ENCODE results near the gene PAK2. TPM values are rescaled to one million over a fixed set of nuclear protein-coding genes. Genes with fewer than 3 reads are reported as not detected.

PAK2 gene
- total and polyA plus RNA-seq, 9 of the 15 experiments (the other 6 are each of a cell fraction or from before 2014, with no cell fraction given) = 13.2 to 72.4 (median 35.7) TPM

DNA sequence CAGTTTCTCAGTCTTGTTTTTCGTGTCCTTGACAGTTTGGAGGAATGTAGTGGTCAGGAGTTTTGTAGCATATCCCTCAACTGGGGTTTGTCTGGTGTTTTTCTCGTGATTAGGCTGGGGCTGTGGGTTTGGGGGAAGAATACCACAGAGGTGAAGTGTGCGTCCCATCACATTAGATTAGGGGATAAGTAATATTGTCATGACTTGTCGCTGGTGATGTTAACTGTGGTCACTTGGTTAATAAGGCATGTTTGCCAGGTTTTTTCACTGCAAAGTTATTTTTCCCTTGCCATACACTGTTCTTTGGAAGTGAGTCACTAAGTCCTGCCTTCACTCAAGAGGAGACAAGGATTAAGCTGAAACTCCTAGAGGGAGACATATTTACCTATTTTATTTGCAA, 39.1 kb downstream of the PAK2 start:
- Histone ChIP-seq H3K4me3 (no peak overlapping the region), H3K79me2 (ENCODE audit: control insufficient read depth, insufficient read depth, low read length) (peaks cover 78% of the 10 kb centered on the region), H2AFZ (ENCODE audit: low read depth, low read length) (no peak overlapping the region), H3K9ac (ENCODE audit: insufficient read depth in 1 of 2, low read depth in 2 of 2, low read length in 2 of 2) (no peak overlapping the region), H4K20me1 (replicated peaks; ENCODE audit: control insufficient read depth, insufficient read depth, low read length) (no peaks in the 10 kb centered on the region), H3K27ac (ENCODE audit: extremely low read depth, low read depth, low read length) (no peak overlapping the region), H3K9me1 (ENCODE audit: control insufficient read depth, insufficient read depth, low read length) (no peaks in the 10 kb centered on the region), H3K9me3 (replicated peaks; ENCODE audit: control insufficient read depth, insufficient read depth, low read depth, low read length) (peaks cover 14% of the 10 kb centered on the region), H3K27me3 (ENCODE audit: control insufficient read depth in 2 of 2, insufficient read depth in 2 of 2, low read length in 2 of 2) (no peaks in the 10 kb centered on the region), H3K4me1 (replicated peaks in 1 of 2; ENCODE audit: control insufficient read depth in 2 of 2, insufficient read depth in 2 of 2, low read length in 2 of 2) (no peaks in the 10 kb centered on the region), H3K4me2 (ENCODE audit: insufficient read depth, low read length) (no peak overlapping the region), H3K36me3 (ENCODE audit: control insufficient read depth, insufficient read depth, low read length) (peaks cover 42% of the 10 kb centered on the region)
- intact Hi-C loops (cut with micrococcal nuclease) (no loop called here), in situ Hi-C loops (cut with MboI) (no loop called here)
- CTCF ChIA-PET (ENCODE audit: low intra/inter-chr PET ratio) = no interaction called here
- ATAC-seq = no peak
- POLR2A ChIA-PET = no interaction called here
- BruUV-seq (replicated peaks) = no TSS peak
- WGBS (ENCODE audit: insufficient coverage, low coverage, missing lambda C conversion rate) = 96% methylated on average over 4 of the region's 4 CpGs
- no peak for DNase-seq (ENCODE audit: extremely low read depth in 1 of 4, low spot score in 3 of 4)
- TF ChIP-seq ZNF79 (CRISPR knock-in tag; IDR thresholded peaks at IDR 0.05; ENCODE audit: low read depth) (no peak), CREBBP (IDR thresholded peaks at IDR 0.05; ENCODE audit: low read depth, low read length) (no peak), PCBP1 (IDR thresholded peaks at IDR 0.05; ENCODE audit: low read depth, low read length, poor library complexity, severe bottlenecking) (no peak), CHD4 (IDR thresholded peaks at IDR 0.05; ENCODE audit: insufficient read depth, insufficient replicate concordance, low read depth, low read length, poor library complexity, severe bottlenecking) (no peak), GABPB1 (CRISPR knock-in tag; IDR thresholded peaks at IDR 0.05) (no peak), KLF13 (tag; IDR thresholded peaks at IDR 0.05; ENCODE audit: borderline replicate concordance, low read depth) (no peak), NUFIP1 (IDR thresholded peaks at IDR 0.05; ENCODE audit: partially characterized antibody) (no peak), SAFB2 (IDR thresholded peaks at IDR 0.05; ENCODE audit: borderline replicate concordance, low read depth, low read length, severe bottlenecking) (no peak), JUND (IDR thresholded peaks at IDR 0.05; ENCODE audit: borderline replicate concordance, low read depth, low read length) (no peak), JUND (tag; IDR thresholded peaks at IDR 0.05; ENCODE audit: borderline replicate concordance, low read depth, low read length) (no peak), LARP7 (IDR thresholded peaks at IDR 0.05) (no peak), ZNF324 (CRISPR knock-in tag; IDR thresholded peaks at IDR 0.05) (no peak), KLF6 (CRISPR knock-in tag; IDR thresholded peaks at IDR 0.05; ENCODE audit: borderline replicate concordance) (no peak), RAD21 (CRISPR knock-in tag; conservative IDR thresholded peaks at IDR 0.05 in 1 of 2, IDR thresholded peaks at IDR 0.05 in 1 of 2) (no peak), ZNF121 (CRISPR knock-in tag; conservative IDR thresholded peaks at IDR 0.05) (no peak), GATAD2A (IDR thresholded peaks at IDR 0.05) (no peak)
- TF ChIP-seq, protein P1, sequence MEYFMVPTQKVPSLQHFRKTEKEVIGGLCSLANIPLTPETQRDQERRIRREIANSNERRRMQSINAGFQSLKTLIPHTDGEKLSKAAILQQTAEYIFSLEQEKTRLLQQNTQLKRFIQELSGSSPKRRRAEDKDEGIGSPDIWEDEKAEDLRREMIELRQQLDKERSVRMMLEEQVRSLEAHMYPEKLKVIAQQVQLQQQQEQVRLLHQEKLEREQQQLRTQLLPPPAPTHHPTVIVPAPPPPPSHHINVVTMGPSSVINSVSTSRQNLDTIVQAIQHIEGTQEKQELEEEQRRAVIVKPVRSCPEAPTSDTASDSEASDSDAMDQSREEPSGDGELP (CRISPR knock-in tag; IDR thresholded peaks at IDR 0.05; ENCODE audit: borderline replicate concordance) = no peak
- TF ChIP-seq, protein P2, sequence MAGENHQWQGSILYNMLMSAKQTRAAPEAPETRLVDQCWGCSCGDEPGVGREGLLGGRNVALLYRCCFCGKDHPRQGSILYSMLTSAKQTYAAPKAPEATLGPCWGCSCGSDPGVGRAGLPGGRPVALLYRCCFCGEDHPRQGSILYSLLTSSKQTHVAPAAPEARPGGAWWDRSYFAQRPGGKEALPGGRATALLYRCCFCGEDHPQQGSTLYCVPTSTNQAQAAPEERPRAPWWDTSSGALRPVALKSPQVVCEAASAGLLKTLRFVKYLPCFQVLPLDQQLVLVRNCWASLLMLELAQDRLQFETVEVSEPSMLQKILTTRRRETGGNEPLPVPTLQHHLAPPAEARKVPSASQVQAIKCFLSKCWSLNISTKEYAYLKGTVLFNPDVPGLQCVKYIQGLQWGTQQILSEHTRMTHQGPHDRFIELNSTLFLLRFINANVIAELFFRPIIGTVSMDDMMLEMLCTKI (IDR thresholded peaks at IDR 0.05; ENCODE audit: partially characterized antibody) = no peak
- TF ChIP-seq, protein P3, sequence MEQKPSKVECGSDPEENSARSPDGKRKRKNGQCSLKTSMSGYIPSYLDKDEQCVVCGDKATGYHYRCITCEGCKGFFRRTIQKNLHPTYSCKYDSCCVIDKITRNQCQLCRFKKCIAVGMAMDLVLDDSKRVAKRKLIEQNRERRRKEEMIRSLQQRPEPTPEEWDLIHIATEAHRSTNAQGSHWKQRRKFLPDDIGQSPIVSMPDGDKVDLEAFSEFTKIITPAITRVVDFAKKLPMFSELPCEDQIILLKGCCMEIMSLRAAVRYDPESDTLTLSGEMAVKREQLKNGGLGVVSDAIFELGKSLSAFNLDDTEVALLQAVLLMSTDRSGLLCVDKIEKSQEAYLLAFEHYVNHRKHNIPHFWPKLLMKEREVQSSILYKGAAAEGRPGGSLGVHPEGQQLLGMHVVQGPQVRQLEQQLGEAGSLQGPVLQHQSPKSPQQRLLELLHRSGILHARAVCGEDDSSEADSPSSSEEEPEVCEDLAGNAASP (IDR thresholded peaks at IDR 0.05) = no peak
- FAIRE-seq = no peak
